Chondrocyte (in vitro differentiated cells): ENCODE measurements around the gene CHD9. TPM values are rescaled to one million over a fixed set of nuclear protein-coding genes. Genes with fewer than 3 reads are reported as not detected.

Experiments used
- DNase-seq: peaks from one replicate; pipeline ENCODE4 v3.0.0; 2021; ENCODE audit warnings: mixed read lengths, low spot score
- H3K27ac Mint-ChIP-seq: one replicate; pipeline ENCODE4 v1.8.0; 2021; ENCODE audit warnings: mild to moderate bottlenecking, moderate library complexity, mixed read lengths; ENCODE audit not compliant: unreplicated experiment
- H3K27me3 Mint-ChIP-seq: 2 replicates; pipeline ENCODE4 v1.8.0; 2021; ENCODE audit warnings: low read depth, mixed read lengths
- H3K36me3 Mint-ChIP-seq: 2 replicates; pipeline ENCODE4 v1.8.0; 2021; ENCODE audit warnings: low read depth, mixed read lengths
- H3K4me1 Mint-ChIP-seq: 2 replicates; pipeline ENCODE4 v1.8.0; 2021; ENCODE audit warnings: low read depth, mild to moderate bottlenecking, mixed read lengths
- H3K4me3 Mint-ChIP-seq: one replicate; pipeline ENCODE4 v1.8.0; 2021; ENCODE audit warnings: mild to moderate bottlenecking, moderate library complexity, mixed read lengths; ENCODE audit not compliant: unreplicated experiment
- H3K9me3 Mint-ChIP-seq: 2 replicates; pipeline ENCODE4 v1.8.0; 2021; ENCODE audit warnings: low read depth, mixed read lengths
- CTCF ChIP-seq: fragments of 200-600 bp; sonication (generic); IDR thresholded peaks from 2 replicates; pipeline ENCODE4 v1.5.0; 2021; ENCODE audit warnings: antibody characterized with exemption, mild to moderate bottlenecking, moderate library complexity
- total RNA-seq: library from RNA; stranded (reverse); gene quantifications from 3 replicates; pipeline ENCODE4 v1.2.1, GENCODE V29; 2021

The CHD9 gene
- total RNA-seq, 1 donor from 2014 or later: 72.7 TPM

GRCh38 chr16:53091466-53092211 lies 36.8 kb downstream of the CHD9 start:
- no peaks in the 10 kb centered on the region for H3K9me3 Mint-ChIP-seq

GRCh38 chr16:53092284-53092683 lies 37.5 kb downstream of the CHD9 start:
- Mint-ChIP-seq H3K9me3 (no peaks in the 10 kb centered on the region), H3K36me3 (no peaks in the 10 kb centered on the region), H3K27ac (peak overlapping the region; percentile 100), H3K27me3 (no peaks in the 10 kb centered on the region), H3K4me1 (peaks cover 73% of the 10 kb centered on the region), H3K4me3 (no peak overlapping the region)
- DNase-seq: no peak
- TF ChIP-seq CTCF: no peak

More at GRCh38 chr16:53091466-53092211, 36.8 kb downstream of the CHD9 start:
- Mint-ChIP-seq H3K4me3 (peak overlapping the region; percentile 46), H3K27ac (peak overlapping the region; percentile 100), H3K4me1 (peaks cover 77% of the 10 kb centered on the region), H3K27me3 (no peaks in the 10 kb centered on the region), H3K36me3 (no peaks in the 10 kb centered on the region)
- TF ChIP-seq CTCF: no peak
- DNase-seq: no peak

GRCh38 chr16:53093162-53093744 lies 38.5 kb downstream of the CHD9 start:
- peak overlapping the region; percentile 83 for H3K27ac Mint-ChIP-seq
- TF ChIP-seq CTCF: no peak
- no peak for DNase-seq
- peaks cover 75% of the 10 kb centered on the region for H3K4me1 Mint-ChIP-seq
- H3K27me3 Mint-ChIP-seq: no peaks in the 10 kb centered on the region
- H3K36me3 Mint-ChIP-seq: no peaks in the 10 kb centered on the region
- no peaks in the 10 kb centered on the region for H3K9me3 Mint-ChIP-seq
- H3K4me3 Mint-ChIP-seq: no peak overlapping the region

- Mint-ChIP-seq H3K27ac (peak overlapping the region; percentile 83), H3K4me3 (no peak overlapping the region), H3K4me1 (peaks cover 83% of the 10 kb centered on the region), H3K36me3 (no peaks in the 10 kb centered on the region), H3K9me3 (no peaks in the 10 kb centered on the region), H3K27me3 (no peaks in the 10 kb centered on the region)
- peak; percentile 87 for DNase-seq
- TF ChIP-seq CTCF: no peak
These were observed 39.3 kb downstream of the CHD9 start for GRCh38 chr16:53094013-53094630.

- no peaks in the 10 kb centered on the region for H3K36me3 Mint-ChIP-seq
- DNase-seq: no peak
- H3K27ac Mint-ChIP-seq: peak overlapping the region; percentile 86
- H3K27me3 Mint-ChIP-seq: no peaks in the 10 kb centered on the region
- no peaks in the 10 kb centered on the region for H3K9me3 Mint-ChIP-seq
- H3K4me3 Mint-ChIP-seq: no peak overlapping the region
- peaks cover 80% of the 10 kb centered on the region for H3K4me1 Mint-ChIP-seq
- no peak for TF ChIP-seq CTCF
These were observed 42.4 kb downstream of the CHD9 start for GRCh38 chr16:53097190-53097589.
